ENCODE data around the gene TMCO6.

The TMCO6 gene

DNA sequence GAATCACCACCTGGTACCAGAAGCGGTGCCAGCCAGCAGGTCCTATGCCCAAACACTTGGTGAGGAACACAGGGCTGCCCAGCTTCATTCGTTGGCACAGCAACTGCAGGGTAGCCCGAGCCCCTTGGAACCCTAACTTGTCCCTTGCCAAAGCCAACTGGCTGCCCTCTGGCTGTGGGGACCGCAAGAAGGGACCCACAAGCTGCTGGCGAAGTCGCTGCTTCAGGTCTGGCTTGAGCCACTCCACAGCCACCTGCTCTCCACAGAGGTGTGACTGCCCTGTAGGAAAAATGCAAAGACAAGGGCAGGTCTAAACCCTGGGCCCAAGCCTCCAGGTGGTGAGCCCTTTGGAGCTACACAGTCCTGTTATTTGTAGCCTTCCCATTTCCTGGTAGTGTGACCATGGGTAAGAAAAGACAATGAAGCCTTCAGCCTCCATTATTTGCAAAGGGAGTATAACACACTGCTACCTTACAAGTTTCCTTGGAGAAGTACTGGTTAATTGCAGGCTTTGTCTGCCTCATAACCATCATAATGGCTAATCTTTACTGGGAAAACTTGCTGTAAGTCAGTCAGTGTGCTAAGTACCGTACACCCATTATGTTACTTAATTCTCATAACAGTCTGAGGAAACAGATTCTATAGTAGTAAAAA is 32.3 kb downstream of the TMCO6 start:
- ChIA-PET POLR2A (no interaction called here), CTCF (no interaction called here)
- no peak for TF ChIP-seq CTCF (IDR thresholded peaks at IDR 0.05; ENCODE audit: control extremely low read depth, extremely low read depth, low read depth, missing control alignments)
- DNase-seq (ENCODE audit: extremely low spot score): no peak

DNA sequence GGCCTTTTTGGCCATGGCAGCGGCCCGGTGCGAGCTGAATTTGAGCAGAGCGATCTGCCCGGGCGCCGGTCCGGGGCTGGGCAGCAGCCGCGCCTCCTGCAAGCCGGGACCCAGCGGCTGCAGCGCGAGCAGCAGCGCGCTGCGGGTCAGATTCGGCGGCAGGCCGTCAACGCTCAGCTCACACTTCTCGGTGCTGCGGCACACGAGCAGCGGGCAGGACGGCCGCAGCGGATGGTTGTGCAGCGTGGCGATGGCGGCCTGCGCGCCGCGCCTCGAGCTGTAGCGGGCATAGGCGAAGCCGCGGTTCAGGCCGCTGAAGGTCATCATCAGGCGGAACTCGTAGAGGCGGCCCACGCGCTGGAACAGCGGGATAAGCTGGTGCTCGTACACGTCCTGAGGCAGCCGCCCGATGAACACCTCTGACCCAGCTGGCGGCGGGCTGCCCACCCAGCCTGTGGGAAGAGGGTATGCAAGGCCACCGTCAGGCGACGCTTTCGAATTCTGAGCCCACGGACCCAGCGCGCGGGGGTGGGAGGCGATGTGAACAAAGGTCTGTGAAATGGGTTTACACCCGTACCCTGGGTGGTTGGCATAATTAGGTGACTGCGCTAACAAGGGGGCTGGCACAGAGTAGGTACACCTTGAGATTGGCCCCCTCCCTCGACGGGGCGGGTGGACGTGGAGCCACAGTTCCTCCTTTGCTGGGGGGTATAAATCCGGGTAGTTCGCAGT is 33.4 kb downstream of the TMCO6 start:
- POLR2A ChIA-PET: no interaction called here
- CTCF ChIA-PET: interaction anchor here (1.3 kb wide), 1 partner anchor 34 kb away, joined by 3 read pairs; no protein-coding TSS in a partner anchor
- TF ChIP-seq CTCF (IDR thresholded peaks at IDR 0.05; ENCODE audit: control extremely low read depth, extremely low read depth, low read depth, missing control alignments): no peak
- DNase-seq (ENCODE audit: extremely low spot score): no peak

GRCh38 chr5:140673187-140673976 is 34.1 kb downstream of the TMCO6 start, which contains the start of gene DND1:
DND1 (minus strand) TSS chr5:140673576; CDS start chr5:140673542, 34 bp downstream.
- CTCF ChIA-PET: interaction anchor here (1.3 kb wide), 1 partner anchor 35 kb away, joined by 3 read pairs; no protein-coding TSS in a partner anchor
- DNase-seq (ENCODE audit: extremely low spot score): no peak
- POLR2A ChIA-PET: no interaction called here
- no peak for TF ChIP-seq CTCF (IDR thresholded peaks at IDR 0.05; ENCODE audit: control extremely low read depth, extremely low read depth, low read depth, missing control alignments)

DNA sequence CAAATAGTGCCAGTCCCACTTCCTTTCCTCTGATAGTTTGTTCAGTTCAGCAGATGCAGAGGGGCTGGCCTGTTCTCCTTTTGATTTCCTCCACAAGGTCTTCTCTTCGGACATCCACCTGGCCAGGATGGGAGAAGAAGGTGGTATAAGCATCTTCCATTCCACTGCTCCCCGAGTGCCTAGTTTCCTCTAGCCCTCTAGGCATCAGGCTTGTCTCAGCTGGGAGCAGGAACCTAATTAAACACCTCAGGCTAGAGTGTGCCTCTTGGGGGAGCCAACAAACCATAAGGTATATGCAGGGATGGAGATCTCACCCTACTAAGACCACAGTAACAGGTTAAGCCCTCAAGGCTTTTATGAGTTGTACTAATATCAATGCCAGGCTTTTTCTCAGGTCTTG is 35.0 kb downstream of the TMCO6 start:
- no peak for TF ChIP-seq CTCF (IDR thresholded peaks at IDR 0.05; ENCODE audit: control extremely low read depth, extremely low read depth, low read depth, missing control alignments)
- no peak for DNase-seq (ENCODE audit: extremely low spot score)
- CTCF ChIA-PET: interaction anchor here (0.9 to 1.5 kb wide), 5 partner anchors 10 to 35 kb away, joined by 3 to 4 read pairs (median 3); no protein-coding TSS in a partner anchor
- POLR2A ChIA-PET: interaction anchor here (0.7 to 1.6 kb wide), 3 partner anchors 9 to 273 kb away, joined by 4 to 5 read pairs (median 5); partner anchors contain the start of genes ANKHD1, IK and NDUFA2

GRCh38 chr5:140674629-140675028 is 35.4 kb downstream of the TMCO6 start:
- POLR2A ChIA-PET: interaction anchor here (0.7 to 1.6 kb wide), 4 partner anchors 9 to 273 kb away, joined by 4 to 5 read pairs (median 4); partner anchors contain the start of genes ANKHD1, HARS1, HARS2 and IK
- CTCF ChIA-PET: interaction anchor here (0.7 to 1.5 kb wide), 6 partner anchors 10 to 32 kb away, joined by 3 to 4 read pairs (median 3); partner anchors contain the start of genes IK and NDUFA2

More at GRCh38 chr5:140674629-140675028, 35.4 kb downstream of the TMCO6 start:
- no peak for DNase-seq (ENCODE audit: extremely low spot score)
- no peak for TF ChIP-seq CTCF (IDR thresholded peaks at IDR 0.05; ENCODE audit: control extremely low read depth, extremely low read depth, low read depth, missing control alignments)

Measured in GM10248 (cell line).